Peyer's patch (tissue), 4 donors: ENCODE results near the gene DBP.

Experiments used
- CTCF ChIP-seq, 6 experiments: fragments of 450-650 bp in 4 of 6; fragments of 200-600 bp in 2 of 6; sonication (generic) in 1 of 6; IDR thresholded peaks; one replicate each; pipeline ENCODE4 v1.5.1; 2017 to 2019; ENCODE audit warnings: antibody characterized with exemption in 6 of 6, mild to moderate bottlenecking in 3 of 6, moderate library complexity in 1 of 6
- POLR2A ChIP-seq, 2 donors: fragments of 450-650 bp; IDR thresholded peaks; one replicate each; pipeline ENCODE4 v1.5.1; 2017; ENCODE audit warnings: antibody characterized with exemption in 2 of 2, mild to moderate bottlenecking in 2 of 2, moderate library complexity in 2 of 2

GRCh38 chr19:48644839-48645619 lies 7.8 kb upstream of the DBP start:
- no peak for TF ChIP-seq CTCF (IDR thresholded peaks at IDR 0.05)
- TF ChIP-seq POLR2A (IDR thresholded peaks at IDR 0.05), result no peak
